Measurements from ENCODE around the gene TRAF6. TPM values are rescaled to one million over a fixed set of nuclear protein-coding genes. Genes with fewer than 3 reads are reported as not detected.

TRAF6 gene
- total and polyA plus RNA-seq, 9 of the 15 experiments (the other 6 are each of a cell fraction or from before 2014, with no cell fraction given), result 2.0 to 13.1 (median 8.2) TPM

DNA sequence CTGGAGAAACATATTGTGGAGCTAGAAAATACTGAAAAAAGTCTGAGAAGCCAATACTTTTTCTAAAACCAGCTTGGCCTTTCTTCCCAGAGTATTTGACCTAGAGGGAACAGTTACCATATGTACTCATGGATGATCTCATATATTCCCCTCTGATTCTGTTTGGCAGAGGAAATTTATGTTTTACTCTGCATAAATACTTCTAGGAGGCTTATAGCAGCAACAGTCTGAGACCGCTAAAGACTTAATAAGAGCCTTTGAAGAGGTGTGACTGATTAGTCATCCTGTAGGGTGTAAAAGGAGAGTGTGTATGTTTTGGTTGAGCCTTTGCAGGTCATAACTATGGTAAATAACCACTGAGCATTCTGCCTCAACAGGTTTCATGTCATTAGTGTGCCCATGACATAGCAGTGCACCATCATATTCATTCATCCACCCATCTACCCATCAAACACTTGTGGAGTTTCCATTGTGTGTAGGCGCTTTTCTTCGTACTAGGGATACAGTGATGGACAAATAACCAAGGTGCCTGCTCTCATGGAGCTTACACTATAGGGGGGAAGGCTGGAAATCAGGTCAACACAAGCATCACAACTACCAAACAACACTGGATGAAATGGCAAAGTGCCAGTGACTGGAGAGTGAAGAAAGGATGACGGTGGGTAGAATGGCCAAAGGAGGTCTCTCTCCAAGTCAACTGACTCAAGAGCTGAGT, 44.5 kb downstream of the TRAF6 start:
- POLR2A ChIA-PET, result interaction anchor here (0.6 kb wide), 1 partner anchor 563 kb away, joined by 3 read pairs; no protein-coding TSS in a partner anchor
- no peaks in the 10 kb centered on the region for H4K20me1 ChIP-seq (replicated peaks; ENCODE audit: control insufficient read depth, insufficient read depth, low read length)
- H3K79me2 ChIP-seq (ENCODE audit: control insufficient read depth, insufficient read depth, low read length), result no peaks in the 10 kb centered on the region
- H3K27ac ChIP-seq (ENCODE audit: extremely low read depth, low read depth, low read length), result no peak overlapping the region
- TF ChIP-seq ZNF280B (CRISPR knock-in tag; IDR thresholded peaks at IDR 0.05), result no peak
- TF ChIP-seq ZNF436 (CRISPR knock-in tag; IDR thresholded peaks at IDR 0.05), result no peak
- no peak for TF ChIP-seq E2F5 (CRISPR knock-in tag; IDR thresholded peaks at IDR 0.05)
- TF ChIP-seq MED1 (CRISPR knock-in tag; IDR thresholded peaks at IDR 0.05; ENCODE audit: borderline replicate concordance), result no peak
- no peak overlapping the region for H3K4me3 ChIP-seq
- H3K9me3 ChIP-seq (replicated peaks; ENCODE audit: control insufficient read depth, insufficient read depth, low read depth, low read length), result no peaks in the 10 kb centered on the region
- intact Hi-C loops (cut with micrococcal nuclease) (no loop called here), in situ Hi-C loops (cut with MboI) (no loop called here)
- no peaks in the 10 kb centered on the region for H3K4me1 ChIP-seq (replicated peaks in 1 of 2; ENCODE audit: control insufficient read depth in 2 of 2, insufficient read depth in 2 of 2, low read length in 2 of 2)
- no peak overlapping the region for H3K9ac ChIP-seq (ENCODE audit: insufficient read depth in 1 of 2, low read depth in 2 of 2, low read length in 2 of 2)
- H3K9me1 ChIP-seq (ENCODE audit: control insufficient read depth, insufficient read depth, low read length), result no peaks in the 10 kb centered on the region
- no peak for FAIRE-seq
- no TSS peak for BruUV-seq (replicated peaks)
- no peak overlapping the region for H2AFZ ChIP-seq (ENCODE audit: low read depth, low read length)
- WGBS (ENCODE audit: insufficient coverage, low coverage, missing lambda C conversion rate), result 0% methylated on average over 4 of the region's 4 CpGs
- H3K36me3 ChIP-seq (ENCODE audit: control insufficient read depth, insufficient read depth, low read length), result no peaks in the 10 kb centered on the region
- H3K27me3 ChIP-seq (ENCODE audit: control insufficient read depth in 2 of 2, insufficient read depth in 2 of 2, low read length in 2 of 2), result peaks cover 9 to 23% of the 10 kb centered on the region in 2 experiments; a peak in 4 of 5 replicates
- no peak for DNase-seq (ENCODE audit: extremely low read depth in 1 of 4, low spot score in 3 of 4)
- CTCF ChIA-PET (ENCODE audit: low intra/inter-chr PET ratio), result no interaction called here
- no peak overlapping the region for H3K4me2 ChIP-seq (ENCODE audit: insufficient read depth, low read length)
- no peak for ATAC-seq
